Measurements from ENCODE around the gene ASNS.
"Not testable (repeated sequence)": the region's sequence is repeated elsewhere in the genome, so short reads cannot be mapped to it uniquely, and the experiment has no call there.

Gene ASNS, protein sequence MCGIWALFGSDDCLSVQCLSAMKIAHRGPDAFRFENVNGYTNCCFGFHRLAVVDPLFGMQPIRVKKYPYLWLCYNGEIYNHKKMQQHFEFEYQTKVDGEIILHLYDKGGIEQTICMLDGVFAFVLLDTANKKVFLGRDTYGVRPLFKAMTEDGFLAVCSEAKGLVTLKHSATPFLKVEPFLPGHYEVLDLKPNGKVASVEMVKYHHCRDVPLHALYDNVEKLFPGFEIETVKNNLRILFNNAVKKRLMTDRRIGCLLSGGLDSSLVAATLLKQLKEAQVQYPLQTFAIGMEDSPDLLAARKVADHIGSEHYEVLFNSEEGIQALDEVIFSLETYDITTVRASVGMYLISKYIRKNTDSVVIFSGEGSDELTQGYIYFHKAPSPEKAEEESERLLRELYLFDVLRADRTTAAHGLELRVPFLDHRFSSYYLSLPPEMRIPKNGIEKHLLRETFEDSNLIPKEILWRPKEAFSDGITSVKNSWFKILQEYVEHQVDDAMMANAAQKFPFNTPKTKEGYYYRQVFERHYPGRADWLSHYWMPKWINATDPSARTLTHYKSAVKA

DNA sequence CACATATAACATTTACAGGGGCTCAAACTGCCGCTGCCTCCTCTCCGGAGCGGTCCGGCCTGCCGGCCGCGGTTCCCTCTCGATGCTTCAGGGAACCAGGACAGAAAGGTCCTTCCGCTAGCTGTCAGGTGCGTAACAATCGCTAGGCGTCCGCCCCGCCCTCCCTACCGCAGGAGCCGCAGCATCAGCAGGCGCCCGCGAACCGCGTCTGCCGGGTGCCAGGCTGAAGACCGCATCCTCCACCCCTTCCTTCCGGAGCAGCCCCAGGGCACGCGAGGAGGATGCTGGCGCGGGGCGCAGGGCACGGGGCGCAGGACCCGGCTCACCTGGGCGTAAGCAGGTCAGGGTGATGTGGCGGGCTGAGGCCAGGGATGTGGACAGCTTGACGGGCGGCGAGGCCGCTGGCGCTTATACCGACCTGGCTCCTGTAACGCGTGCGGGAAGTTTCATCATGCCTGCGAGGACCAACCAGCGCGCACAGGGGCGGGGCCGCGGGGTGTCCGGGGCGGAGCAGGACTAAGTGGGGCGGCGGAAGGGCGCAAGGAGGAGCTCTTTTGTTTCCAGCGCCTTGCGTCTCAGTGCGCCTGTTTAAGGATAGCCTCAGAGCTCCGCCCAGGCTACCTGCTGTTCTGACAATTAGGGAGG lies at the start of gene ASNS:
Gene ASNS, minus strand, starts transcription at position 384 of the 645 bp plus-strand sequence. CDS start 3,252 bp downstream, outside the sequence.
- DNase-seq: peak; percentile 80

DNA sequence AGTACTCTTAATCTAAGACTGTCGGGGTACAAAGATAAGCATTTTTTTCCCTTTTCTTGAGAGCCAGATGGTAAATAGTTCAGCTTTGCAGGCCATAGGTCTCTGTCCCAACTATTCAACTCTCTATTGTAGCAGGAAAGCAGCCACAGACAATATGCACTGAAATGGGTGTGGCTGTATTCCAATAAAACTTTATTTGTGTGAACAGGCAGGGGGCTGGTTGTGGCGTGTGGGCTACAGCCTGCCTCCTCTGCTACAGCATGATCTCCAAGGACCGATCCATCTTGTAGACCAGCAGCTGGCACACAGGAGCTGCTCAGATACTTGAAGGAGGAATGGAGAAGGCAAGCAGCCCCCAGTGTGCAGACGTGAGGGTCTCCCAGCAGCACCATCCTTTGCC lies 49.0 kb upstream of the ASNS start:
- DNase-seq: not testable (repeated sequence)

DNA sequence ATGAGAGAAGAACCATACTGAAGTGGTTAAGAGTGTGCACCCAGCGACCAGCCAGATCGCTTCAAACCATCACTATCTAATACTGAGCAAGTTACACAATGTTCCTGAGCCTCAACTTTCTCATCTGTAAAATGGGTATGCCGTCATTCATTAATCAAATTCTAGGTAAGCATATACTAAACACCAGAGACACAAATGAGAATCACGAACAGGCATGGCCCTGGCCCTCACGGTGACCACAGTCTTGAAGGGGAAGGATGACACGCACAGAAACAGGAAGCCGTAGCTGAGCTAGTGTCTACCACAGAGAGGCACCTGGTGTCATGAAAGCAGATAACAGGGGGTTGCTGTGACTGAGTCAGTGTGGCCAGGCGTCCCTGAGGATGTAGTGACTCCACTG lies 43.1 kb upstream of the ASNS start:
- not testable (repeated sequence) for DNase-seq

DNA sequence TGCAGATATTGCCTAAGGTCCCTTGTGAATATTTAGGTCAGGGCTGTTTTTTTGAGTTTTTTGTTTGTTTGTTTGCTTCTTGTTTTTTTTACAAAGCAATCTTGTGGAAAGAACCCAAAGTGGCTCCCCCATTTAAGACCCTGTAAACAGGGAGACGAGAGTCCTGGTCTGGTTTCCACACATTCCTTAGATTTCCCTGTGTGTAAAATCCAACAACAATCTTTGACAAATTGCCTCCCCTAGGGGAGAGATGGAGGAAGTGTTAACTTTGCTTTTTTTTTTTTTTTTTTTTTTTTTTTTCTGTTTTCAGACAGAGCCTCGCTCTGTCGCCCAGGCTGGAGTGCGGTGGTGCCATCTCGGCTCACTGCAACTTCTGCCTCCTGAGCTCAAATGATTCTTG lies 40.1 kb upstream of the ASNS start:
- not testable (repeated sequence) for DNase-seq

DNA sequence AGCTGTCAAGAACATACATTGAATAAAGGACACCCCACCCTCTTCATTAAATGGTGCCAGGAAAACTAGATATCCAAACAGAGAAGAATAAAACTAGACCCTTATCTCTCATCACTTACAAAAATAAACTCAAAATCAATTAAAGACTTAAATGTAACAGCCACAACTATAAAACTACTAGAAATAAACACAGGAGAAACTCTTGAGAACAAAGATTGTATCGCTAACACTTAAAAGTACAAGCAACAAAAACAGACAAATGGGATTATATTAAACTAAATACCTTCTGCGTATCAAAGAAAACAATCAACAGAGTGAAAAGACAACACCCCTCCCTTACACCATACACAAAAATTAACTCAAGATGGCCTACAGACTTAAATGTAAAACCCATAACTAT lies 24.7 kb upstream of the ASNS start:
- not testable (repeated sequence) for DNase-seq

DNA sequence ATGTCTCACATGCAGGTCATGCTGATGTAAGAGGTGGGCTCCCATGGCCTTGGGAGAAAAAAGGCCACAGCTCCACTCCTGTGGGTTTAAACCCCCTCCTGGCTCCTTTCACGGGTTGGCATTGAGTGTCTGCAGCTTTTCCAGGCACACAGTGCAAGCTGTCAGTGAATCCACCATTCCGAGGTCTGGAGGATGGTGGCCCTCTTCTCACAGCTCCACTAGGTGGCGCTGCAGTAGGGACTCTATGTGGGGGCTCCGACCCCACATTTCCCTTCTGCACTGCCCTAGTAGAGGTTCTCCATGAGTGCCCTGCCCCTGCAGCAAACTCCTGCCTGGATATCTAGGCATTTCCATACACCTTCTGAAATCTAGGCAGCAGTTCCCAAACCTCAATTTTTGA lies 19.5 kb upstream of the ASNS start:
- DNase-seq: not testable (repeated sequence)

DNA sequence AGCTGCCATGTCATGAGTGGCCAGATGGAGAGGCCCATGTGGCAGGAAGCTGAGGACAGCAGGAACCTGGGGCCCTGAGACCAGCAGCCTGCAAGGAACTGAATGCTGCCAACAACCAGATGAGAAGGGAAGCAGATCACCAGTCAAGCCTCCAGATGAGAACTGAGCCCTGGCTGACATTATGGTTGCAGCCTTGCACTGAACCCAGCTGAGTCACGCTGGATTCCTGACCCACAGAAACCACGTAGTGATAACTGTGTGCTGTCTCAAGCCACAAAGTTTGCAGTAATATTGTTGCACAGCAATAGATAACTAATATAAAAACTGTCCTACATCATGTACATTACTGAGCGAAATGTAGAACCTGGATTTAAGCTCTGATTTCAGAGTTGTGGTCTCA lies 7.3 kb upstream of the ASNS start:
- DNase-seq: not testable (repeated sequence)

DNA sequence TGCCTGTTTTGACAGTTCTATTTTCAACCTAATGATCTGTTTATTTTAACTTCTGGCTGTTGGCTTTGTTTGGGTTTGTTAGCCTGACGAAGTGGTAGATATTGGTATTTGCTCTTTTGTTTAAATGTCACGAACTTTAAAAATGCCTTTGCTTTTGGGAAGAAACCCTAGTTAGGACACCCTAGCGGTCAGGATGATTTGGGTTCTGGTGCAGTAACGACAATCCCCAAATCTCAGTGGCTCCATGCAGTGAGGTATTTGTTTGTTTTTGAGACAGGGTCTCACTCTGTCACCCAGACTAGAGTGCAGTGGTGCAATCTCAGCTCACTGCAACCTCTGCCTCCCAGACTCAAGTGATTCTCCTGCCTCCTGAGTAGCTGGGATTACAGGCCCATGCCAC lies 2.7 kb upstream of the ASNS start:
- not testable (repeated sequence) for DNase-seq

DNA sequence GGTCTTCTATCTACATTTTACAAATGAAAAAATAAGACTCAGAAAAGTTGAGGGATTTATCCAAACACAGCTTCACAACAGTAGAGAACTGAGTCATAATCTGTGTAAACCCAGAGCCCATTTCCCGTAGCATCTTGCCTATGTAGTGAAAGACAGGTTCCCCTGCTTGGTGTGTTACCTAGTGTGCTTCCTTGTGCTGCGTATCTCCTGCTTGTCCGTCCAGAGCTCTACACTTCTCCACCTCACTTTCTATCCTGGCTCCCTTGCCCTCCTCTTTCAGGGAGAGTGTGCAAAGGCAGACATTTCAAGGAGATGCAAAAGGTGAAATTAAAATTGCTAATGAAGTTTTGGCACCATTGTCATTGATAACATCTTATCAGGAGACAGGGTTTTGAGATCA lies 1.4 kb upstream of the ASNS start:
- no peak for DNase-seq

DNA sequence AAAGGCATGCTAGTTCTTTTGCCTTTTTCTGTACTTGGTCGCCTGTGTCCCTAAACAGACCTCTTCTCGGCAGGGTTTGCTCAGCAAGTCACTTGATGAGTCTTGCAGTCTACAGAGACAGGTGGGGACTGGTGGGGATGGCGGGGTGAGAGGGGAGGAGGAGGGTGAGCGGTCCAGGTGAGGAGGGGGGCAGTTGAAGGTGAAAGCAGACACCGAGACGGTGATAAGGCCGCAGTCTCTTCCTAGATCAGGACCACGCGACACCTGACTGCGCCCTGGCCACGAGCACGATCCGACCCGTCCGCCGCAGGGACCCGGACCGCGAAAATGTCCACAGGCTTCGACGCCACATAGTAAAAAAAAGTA lies 566 bp downstream of the ASNS start:
- no peak for DNase-seq

DNA sequence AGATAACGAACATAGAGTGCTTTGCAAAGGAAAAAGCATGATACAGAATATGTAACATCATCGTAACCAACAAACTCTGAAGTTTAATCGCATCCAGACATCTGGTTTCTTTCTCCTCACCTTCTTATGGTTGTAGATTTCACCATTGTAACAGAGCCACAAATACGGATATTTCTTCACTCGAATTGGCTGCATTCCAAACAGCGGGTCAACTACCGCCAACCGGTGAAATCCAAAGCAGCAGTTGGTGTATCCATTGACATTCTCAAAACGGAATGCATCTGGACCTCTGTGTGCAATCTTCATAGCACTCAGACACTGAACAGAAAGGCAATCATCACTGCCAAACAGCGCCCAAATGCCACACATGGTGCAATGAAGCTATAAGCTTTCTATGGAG lies 3.4 kb downstream of the ASNS start:
- no peak for DNase-seq

DNA sequence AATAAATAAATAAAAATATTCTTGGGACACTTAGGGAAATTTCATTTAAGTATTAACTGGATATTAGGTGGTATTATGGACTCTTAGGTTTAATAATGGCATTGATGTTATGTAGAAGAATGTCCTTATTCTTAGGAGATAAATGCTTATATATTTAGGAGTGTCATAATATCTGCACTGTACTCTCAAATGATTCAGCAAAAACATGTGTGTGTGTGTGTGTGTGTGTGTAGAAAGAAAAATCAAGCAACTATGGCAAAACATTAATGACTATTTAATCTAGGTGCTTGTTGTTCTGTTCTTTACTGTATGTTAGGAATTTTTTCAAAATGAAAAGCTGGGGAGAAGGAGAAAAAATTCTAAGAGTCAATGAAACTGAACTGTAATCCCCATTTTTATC lies 3.9 kb downstream of the ASNS start:
- no peak for DNase-seq

DNA sequence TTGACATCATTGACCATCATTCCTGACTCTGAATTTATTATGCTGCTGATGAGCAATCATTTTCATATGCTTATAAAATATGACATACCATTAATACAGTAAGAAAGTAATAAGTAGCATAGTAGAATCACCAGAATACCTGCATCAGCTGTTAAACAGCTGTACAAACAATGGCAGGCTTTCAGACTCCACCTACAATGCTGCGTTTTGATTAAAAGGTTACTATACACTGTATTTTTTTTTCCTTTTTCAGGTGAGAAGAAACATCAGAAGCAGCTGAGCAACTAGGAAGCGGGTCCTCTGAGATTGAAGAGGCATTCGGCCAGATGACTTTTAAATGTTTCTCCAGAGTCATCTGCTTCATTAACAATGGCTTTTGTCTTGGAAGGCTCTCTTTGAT lies 7.1 kb downstream of the ASNS start:
- no peak for DNase-seq

DNA sequence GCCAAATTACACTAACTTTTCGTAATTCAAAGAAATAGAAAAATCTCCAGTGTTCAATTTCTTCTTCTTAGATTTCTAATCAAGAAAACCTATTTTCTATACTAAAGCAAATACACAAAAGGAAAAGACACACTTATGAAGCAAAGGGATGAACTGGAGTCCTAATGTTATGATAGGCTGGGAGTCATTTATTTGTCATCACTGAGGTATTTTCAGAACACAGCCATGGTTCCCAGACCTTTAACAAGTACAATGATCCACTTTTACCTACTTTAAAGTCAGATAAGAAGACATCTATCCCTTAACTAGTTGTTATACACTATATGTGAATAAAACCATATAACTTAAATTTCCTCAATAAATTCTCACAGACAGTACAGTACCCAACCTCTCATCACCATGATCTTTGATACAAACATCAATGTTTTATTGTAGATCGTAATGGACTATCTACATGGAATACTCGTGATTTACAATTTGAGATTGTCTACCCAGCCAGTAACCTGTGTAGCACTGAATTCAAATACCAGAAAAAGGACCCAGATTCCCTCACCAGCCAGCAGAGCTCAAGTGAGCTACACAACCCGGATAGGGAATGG lies 12.5 kb downstream of the ASNS start:
- no peak for DNase-seq

DNA sequence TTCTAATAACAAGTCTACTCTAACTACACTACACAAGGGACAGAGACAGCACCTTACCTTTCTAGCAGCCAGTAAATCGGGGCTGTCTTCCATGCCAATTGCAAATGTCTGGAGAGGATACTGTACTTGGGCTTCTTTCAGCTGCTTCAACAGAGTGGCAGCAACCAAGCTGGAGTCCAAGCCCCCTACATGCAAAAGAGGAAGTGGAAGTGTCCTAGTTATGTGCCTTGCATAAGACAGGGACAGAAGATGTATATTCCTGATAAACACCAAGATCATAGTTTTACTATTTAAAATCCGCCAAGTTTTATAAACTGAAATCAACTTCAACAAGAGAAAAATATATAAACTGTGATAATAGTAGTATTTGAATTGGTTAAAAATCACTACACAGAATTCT lies 14.0 kb downstream of the ASNS start:
- no peak for DNase-seq

DNA sequence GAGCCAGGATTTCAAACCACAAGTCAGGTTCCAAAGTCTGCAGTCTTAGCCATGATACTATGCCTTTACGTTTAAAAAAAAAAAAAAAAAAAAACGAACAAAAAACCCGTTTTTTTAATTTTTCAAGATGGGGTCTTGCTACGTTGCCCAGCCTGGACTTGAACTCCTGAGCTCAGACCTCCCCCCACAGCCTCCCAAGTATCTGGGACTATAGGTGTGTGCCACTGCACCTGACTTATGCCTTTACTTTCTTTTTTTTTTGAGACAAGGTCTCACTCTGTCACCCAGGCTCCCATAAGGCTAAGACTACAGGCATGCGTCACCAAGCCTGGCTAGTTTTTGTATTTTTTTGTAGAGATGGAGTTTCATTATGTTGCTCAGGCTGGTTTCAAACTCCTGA lies 14.7 kb downstream of the ASNS start:
- no peak for DNase-seq

DNA sequence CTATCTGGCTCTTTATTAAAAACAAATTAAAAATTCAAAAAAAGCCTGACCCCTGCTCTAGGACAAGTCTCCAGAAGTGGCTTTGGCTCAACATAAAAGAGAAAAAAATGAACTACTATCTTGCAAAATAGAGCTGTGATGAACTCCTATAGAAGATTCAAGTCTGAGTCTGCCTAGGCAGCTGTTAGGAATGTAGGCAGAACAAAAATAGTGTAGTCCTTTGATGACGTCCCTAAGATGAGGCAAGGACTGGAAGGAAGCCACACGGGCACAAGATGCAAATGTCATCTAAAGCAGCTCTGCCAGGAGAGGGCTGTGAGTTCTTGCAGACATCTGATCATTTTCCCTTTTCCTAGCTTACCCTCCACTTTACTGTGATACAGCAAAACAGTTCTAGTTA lies 20.5 kb downstream of the ASNS start:
- DNase-seq: no peak

DNA sequence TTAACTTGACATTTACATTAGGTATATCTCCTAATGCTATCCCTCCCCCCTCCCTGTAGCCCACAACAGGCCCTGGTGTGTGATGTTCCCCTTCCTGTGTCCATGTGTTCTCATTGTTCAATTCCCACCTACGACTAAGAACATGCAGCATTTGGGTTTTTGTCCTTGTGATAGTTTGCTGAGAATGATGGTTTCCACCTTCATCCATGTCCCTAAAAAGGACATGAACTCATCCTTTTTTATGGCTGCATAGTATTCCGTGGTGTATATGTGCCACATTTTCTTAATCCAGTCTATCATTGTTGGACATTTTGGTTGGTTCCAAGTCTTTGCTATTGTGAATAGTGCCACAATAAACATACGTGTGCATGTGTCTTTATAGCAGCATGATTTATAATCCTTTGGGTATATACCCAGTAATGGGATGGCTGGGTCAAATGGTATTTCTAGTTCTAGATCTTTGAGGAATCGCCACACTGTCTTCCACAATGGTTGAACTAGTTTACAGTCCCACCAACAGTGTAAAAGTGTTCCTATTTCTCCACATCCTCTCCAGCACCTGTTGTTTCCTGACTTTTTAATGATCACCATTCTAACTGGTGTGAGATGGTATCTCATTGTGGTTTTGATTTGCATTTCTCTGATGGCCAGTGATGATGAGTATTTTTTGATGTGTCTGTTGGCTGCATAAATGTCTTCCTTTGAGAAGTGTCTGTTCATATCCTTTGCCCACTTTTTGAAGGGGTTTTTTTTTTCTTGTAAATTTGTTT lies 21.8 kb downstream of the ASNS start:
- not testable (repeated sequence) for DNase-seq

DNA sequence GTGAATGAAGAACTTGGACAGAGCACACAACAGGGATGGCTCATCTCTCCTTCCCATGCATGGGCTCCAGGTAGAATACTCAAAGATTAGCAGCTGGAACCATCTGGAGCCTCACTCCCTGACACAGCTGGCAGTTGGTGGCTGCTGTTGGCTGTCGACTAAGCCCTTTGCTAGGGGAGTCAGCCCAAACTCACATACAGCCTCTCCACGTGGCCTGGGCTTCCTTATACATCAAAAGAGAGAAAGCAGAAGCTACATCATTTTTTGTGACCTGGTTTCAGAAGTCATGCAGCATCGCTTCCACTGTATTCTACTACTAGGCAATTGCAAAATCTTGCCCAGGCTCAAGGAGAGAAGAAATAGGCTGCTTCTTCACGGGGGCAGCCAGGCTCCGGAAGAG lies 24.4 kb downstream of the ASNS start:
- DNase-seq: no peak

DNA sequence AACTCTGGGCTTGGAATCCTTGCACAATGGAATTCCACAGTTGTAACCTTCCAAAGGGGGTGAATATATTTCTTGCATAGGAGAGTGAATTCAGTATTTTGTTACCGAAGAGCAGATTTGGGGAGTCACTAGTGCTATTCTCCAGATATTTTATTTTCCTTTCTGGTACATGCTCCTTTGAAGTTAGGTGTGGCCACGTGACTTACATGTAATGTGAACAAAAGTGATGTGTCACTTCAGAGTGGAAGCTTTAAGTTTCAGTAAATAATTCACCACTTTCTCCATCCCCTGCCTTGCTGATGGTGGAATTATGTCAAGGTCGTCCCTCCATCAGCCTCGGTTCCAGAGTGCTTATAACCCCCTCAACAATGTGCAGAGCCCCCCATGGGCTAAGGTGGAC lies 25.3 kb downstream of the ASNS start:
- no peak for DNase-seq

DNA sequence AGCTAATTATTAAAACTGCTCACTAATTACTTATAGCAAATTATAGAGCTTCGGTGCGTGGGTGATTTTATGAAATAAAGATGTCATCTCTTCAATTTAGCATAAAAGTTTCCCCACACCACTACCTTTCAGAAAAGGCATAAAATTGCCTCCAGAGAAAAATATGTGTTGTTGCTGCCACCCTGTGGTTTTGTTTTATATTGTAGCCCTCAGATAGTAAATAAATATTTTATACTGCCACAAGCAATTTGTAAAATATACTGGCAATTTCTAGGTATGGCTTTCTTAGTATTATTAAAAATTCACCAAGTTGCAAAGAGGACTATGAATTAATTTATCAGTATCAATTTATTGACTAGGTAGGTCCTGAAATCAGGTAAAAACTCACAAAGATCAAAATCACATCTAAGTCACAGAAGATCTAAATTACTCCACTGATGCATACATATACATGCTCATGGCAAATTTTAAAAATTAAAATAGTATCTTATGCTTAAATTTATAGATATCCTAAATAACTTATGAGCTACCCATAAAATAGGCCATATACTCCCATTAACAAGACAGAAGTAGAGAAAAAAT lies 26.5 kb downstream of the ASNS start:
- DNase-seq: peak; percentile 13

DNA sequence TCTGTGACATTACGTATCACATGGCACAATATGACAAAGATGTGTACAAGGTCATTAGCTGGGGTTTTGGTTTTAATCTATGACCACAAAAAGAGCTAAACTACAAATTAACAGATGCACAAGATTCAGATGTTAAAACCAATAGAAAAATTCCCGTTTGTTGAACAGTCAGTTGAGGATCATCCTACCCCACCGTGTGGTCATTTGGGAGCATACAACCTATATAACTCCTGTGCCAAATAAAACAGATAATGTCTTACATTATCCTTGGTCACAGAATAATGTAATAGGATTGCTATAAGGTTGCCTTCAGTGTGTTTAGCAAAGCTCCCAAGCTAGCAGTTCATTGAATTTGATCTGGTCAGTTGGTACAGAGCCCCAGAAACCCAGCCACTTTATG lies 28.2 kb downstream of the ASNS start:
- no peak for DNase-seq

All from inflammatory macrophage treated with lipopolysaccharide for 4 hours (primary cell).